ENCODE measurements around the gene PCNX3. TPM values are rescaled to one million over a fixed set of nuclear protein-coding genes. Genes with fewer than 3 reads are reported as not detected.

Gene PCNX3
- total and polyA plus RNA-seq, 2 of the 4 experiments (the other 2 are of a cell fraction), result 5.6 to 33.2 TPM

GRCh38 chr11:65620666-65621065, 5.1 kb downstream of the PCNX3 start:
- no peak overlapping the region for H3K56ac ChIP-seq (ENCODE audit: extremely low read depth, insufficient read depth, low read length)
- BruUV-seq (replicated peaks), result no TSS peak
- H3K9me1 ChIP-seq (ENCODE audit: insufficient read depth, low read length), result no peaks in the 10 kb centered on the region
- no peak overlapping the region for H3K9ac ChIP-seq (ENCODE audit: low read depth, low read length)
- no peak overlapping the region for H3K27ac ChIP-seq (ENCODE audit: insufficient read depth, low read length)
- H3K27me3 ChIP-seq (ENCODE audit: control insufficient read depth, insufficient read depth, low read length), result no peaks in the 10 kb centered on the region
- no peak overlapping the region for H2BK15ac ChIP-seq (ENCODE audit: low read depth, low read length)
- in situ Hi-C loops (cut with MboI; ENCODE audit: low sequenced_read_pairs), result no loop called here
- DNase-seq, result no peak
- H2AK9ac ChIP-seq (replicated peaks; ENCODE audit: low read depth, low read length, poor library complexity), result no peak overlapping the region
- intact Hi-C loops (cut with micrococcal nuclease), result no loop called here
- no peak overlapping the region for H3K18ac ChIP-seq (ENCODE audit: low read depth, low read length)
- H2BK5ac ChIP-seq (ENCODE audit: low read depth, low read length, poor library complexity, severe bottlenecking), result no peak overlapping the region
- H2AK5ac ChIP-seq (ENCODE audit: low read depth, low read length), result no peak overlapping the region
- CTCF ChIA-PET, result no interaction called here
- ATAC-seq (ENCODE audit: low read depth), result no peak
- no peak overlapping the region for H3K4me2 ChIP-seq (ENCODE audit: low read depth, low read length)
- no peak overlapping the region for H3K14ac ChIP-seq (replicated peaks; ENCODE audit: low read depth, low read length)
- no peak overlapping the region for H3K4ac ChIP-seq (ENCODE audit: low read depth, low read length)
- H2BK20ac ChIP-seq (ENCODE audit: low read depth, low read length), result no peak overlapping the region
- H2BK120ac ChIP-seq (ENCODE audit: low read depth, low read length), result no peak overlapping the region
- H3K79me1 ChIP-seq (ENCODE audit: low read depth in 1 of 2, low read length in 2 of 2), result peaks cover 17 to 38% of the 10 kb centered on the region in 2 experiments
- peaks cover 68% of the 10 kb centered on the region for H3K36me3 ChIP-seq (ENCODE audit: control insufficient read depth, insufficient read depth, low read length)
- no peak overlapping the region for H2AFZ ChIP-seq (replicated peaks; ENCODE audit: low read length, poor library complexity)
- TF ChIP-seq BHLHE40 (IDR thresholded peaks at IDR 0.05; ENCODE audit: low read depth, low read length) (no peak), ELK1 (IDR thresholded peaks at IDR 0.05; ENCODE audit: borderline replicate concordance, low read depth, low read length) (no peak), RCOR1 (IDR thresholded peaks at IDR 0.05; ENCODE audit: insufficient replicate concordance, low read length) (no peak), POLR2A (IDR thresholded peaks at IDR 0.05; ENCODE audit: low read depth, low read length) (no peak), FOS (IDR thresholded peaks at IDR 0.05; ENCODE audit: low read depth, low read length) (no peak)
- POLR2A ChIA-PET (ENCODE audit: unreplicated experiment), result no interaction called here
- no peak overlapping the region for H3K4me3 ChIP-seq (ENCODE audit: insufficient read depth, low read depth, low read length)
- H4K8ac ChIP-seq (ENCODE audit: low read depth in 2 of 2, low read length in 2 of 2), result no peak overlapping the region
- no peak overlapping the region for H4K5ac ChIP-seq (ENCODE audit: low read depth, low read length)
- no peak overlapping the region for H3K23ac ChIP-seq (ENCODE audit: low read depth, low read length)
- peaks cover 21% of the 10 kb centered on the region for H4K20me1 ChIP-seq (ENCODE audit: insufficient read depth, low read length)
- WGBS, 2 experiments (ENCODE audit: extremely low coverage in 2 of 2, insufficient read length in 1 of 2), result 95% methylated on average over 11 of the region's 19 CpGs; no CpG with 5 or more reads in 1 of the 2 experiments
- dilution Hi-C loops (cut with HindIII; ENCODE audit: low sequenced_read_pairs, unreplicated experiment), result no loop called here
- H3K9me3 ChIP-seq (ENCODE audit: control insufficient read depth, insufficient read depth, low read length), result no peaks in the 10 kb centered on the region
- H4K91ac ChIP-seq (ENCODE audit: insufficient read depth, low read depth, low read length), result no peak overlapping the region
- peaks cover 3% of the 10 kb centered on the region; the same call in 1 of the 2 replicates for H3K4me1 ChIP-seq (ENCODE audit: control insufficient read depth, insufficient read depth, low read length)
